Occipital lobe (tissue), 2 donors: ENCODE data around the gene TMEM45A. TPM values are rescaled to one million over a fixed set of nuclear protein-coding genes. Genes with fewer than 3 reads are reported as not detected.

Experiments used
- DNase-seq: peaks from one replicate; lab custom pipeline; 2025; lab: John Stamatoyannopoulos, UW
- total RNA-seq: library from RNA; depleted of rRNA; stranded (reverse); fragments of >200 nt; gene quantifications from one replicate; pipeline ENCODE4 v1.2.3, GENCODE V29; 2014

The TMEM45A gene
- total RNA-seq, 1 donor from 2014 or later, result 3.0 TPM

DNA sequence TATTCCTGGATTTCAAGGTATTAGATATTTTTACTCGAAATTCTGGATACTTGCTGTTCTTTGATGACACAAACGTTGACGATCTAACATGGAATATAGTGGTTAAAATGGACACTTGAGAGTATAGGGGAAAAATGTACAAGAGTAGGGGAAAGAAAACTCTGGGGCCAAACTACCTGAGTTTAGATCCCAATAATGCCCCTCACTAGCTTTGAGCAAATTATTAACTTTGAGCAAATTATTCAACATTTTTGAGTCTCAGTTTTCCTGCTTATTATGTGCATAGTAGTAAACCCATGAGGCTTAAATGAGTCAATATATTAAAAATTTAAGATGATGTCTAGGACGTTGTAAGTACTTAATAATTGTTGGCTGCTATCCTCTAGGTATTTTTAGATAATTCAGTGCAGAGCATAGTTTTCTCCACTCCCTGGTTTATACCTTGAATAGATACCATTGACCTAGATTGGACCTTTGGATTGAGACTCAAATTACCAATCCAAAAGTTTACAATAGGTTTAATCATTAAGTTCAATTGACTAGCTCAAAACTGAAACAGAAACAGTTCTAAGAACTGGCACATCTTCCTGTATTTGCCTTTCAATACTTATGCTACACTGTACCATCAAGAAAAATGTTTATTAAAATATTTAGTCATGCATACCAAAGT is 121.4 kb downstream of the TMEM45A start:
- no peak for DNase-seq

DNA sequence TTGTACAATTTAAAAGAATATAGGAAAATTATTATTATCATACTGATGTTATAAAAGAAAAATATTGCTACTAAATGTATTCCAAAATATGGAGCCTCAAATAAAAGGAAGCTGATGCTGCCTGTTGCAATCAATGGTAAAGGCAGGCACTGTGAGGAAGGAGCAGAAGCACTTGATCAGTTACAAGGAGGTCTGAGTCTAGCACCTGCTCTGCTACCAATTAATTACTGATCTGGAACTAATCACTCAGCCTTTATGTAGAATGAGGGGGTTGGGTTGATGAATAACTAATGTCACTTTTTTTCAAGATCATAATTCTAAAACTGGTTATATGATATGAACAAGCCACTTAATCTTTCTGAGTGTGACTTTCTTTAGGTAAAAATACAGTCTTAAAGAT is 122.5 kb downstream of the TMEM45A start:
- DNase-seq, result no peak

DNA sequence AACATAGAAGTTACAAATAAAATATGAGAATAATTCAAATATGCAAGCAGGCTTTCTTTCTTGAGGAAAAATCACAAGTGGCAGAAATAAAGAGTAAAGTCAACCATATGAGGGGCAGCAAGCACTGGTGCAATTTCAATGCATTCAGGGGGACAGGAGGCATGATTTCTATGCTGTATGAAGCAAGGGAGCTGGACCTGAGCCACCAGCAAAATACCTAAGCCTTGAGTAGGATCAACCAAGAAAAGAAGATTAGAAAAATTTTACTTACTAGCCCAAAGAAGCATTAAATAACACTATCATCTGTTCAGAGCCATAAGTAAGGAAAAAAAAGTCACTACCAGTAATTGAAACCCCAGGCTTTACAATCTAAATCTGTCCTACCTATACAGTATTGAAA is 123.3 kb downstream of the TMEM45A start:
- DNase-seq, result no peak

DNA sequence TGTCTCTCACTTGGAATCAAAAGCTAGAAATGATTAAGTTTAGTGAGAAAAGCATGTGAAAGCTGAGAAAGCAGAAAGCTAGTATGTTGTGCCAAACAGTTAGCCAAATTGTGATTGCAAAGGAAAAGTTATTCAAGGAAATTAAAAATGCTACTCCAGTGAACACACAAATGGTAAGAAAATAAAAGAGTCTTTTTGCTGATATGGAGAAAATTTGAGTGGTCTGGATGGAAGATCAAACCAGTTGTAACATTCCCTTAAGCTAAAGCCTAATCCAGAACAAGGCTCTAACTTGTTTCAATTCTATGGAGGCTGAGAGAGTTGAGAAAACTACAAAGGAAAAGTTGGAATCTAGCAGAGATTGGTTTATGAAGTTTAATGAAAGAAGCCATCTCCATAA is 128.8 kb downstream of the TMEM45A start:
- no peak for DNase-seq

Other genes starting within 250 kb of the TMEM45A start
- 73.5 TPM for gene TBC1D23, start 231.6 kb upstream of the TMEM45A start, total RNA-seq
- 16.7 TPM for gene NIT2, start 157.9 kb upstream of the TMEM45A start, total RNA-seq
- gene TOMM70, start 91.5 kb upstream of the TMEM45A start, total RNA-seq, result 125 TPM
- gene LNP1, start 91.1 kb upstream of the TMEM45A start, total RNA-seq, result 6.4 TPM
- gene ADGRG7, start 117.0 kb downstream of the TMEM45A start, total RNA-seq, result not detected
- gene TFG, start 216.9 kb downstream of the TMEM45A start, total RNA-seq, result 64.3 TPM